RWPE2 (cell line): ENCODE results near the gene LYST.

Experiments
- ATAC-seq: fragments of 200-7000 bp; cut with Tn5 transposase; 3 replicates; pipeline ENCODE4 v1.9.1; 2021; ENCODE audit warnings: low read depth
- DNase-seq: peaks from one replicate; pipeline ENCODE4 v3.0.0-alpha.2; 2020; ENCODE audit warnings: low spot score
- H3K27ac ChIP-seq: fragments of 450-650 bp; 2 replicates; pipeline ENCODE4 v1.5.1; 2017; ENCODE audit warnings: mild to moderate bottlenecking; ENCODE audit not compliant: poor library complexity, severe bottlenecking
- H3K27me3 ChIP-seq: fragments of 250-450 bp; sonication (Bioruptor Pico); 2 replicates; pipeline ENCODE4 v1.5.1; 2021; ENCODE audit warnings: mild to moderate bottlenecking, moderate library complexity; ENCODE audit not compliant: insufficient read depth, poor library complexity, severe bottlenecking
- H3K36me3 ChIP-seq: fragments of 250-450 bp; sonication (Bioruptor Pico); 2 replicates; pipeline ENCODE4 v1.5.1; 2020; ENCODE audit warnings: low read depth, mild to moderate bottlenecking, moderate library complexity
- H3K4me1 ChIP-seq: fragments of 250-450 bp; sonication (Bioruptor Pico); 2 replicates; pipeline ENCODE4 v1.5.1; 2021; ENCODE audit warnings: mild to moderate bottlenecking, moderate library complexity; ENCODE audit not compliant: insufficient read depth, poor library complexity, severe bottlenecking
- H3K4me3 ChIP-seq: fragments of 250-450 bp; sonication (Bioruptor Pico); 2 replicates; pipeline ENCODE4 v1.5.1; 2021; ENCODE audit warnings: mild to moderate bottlenecking, moderate library complexity; ENCODE audit not compliant: severe bottlenecking
- H3K9me3 ChIP-seq: fragments of 250-450 bp; sonication (Bioruptor Pico); 2 replicates; pipeline ENCODE4 v1.5.1; 2021; ENCODE audit warnings: mild to moderate bottlenecking, moderate library complexity; ENCODE audit not compliant: severe bottlenecking
- CTCF ChIP-seq: fragments of 450-650 bp; IDR thresholded peaks from one replicate; pipeline ENCODE4 v1.5.1; 2017; ENCODE audit warnings: mild to moderate bottlenecking, moderate library complexity; ENCODE audit not compliant: poor library complexity, severe bottlenecking

LYST gene

GRCh38 chr1:235910357-235911299, 43.9 kb upstream of the LYST start:
- Histone ChIP-seq H3K9me3 (no peaks in the 10 kb centered on the region), H3K36me3 (no peaks in the 10 kb centered on the region), H3K4me1 (peaks cover 43% of the 10 kb centered on the region), H3K4me3 (no peak overlapping the region), H3K27ac (peak overlapping the region; percentile 92), H3K27me3 (no peaks in the 10 kb centered on the region)
- no peak for TF ChIP-seq CTCF
- DNase-seq (peak; percentile 89), ATAC-seq (peak; percentile 75)

- Histone ChIP-seq H3K4me1 (peaks cover 43% of the 10 kb centered on the region), H3K9me3 (no peaks in the 10 kb centered on the region), H3K27ac (peak overlapping the region; percentile 92), H3K27me3 (no peaks in the 10 kb centered on the region), H3K4me3 (no peak overlapping the region), H3K36me3 (no peaks in the 10 kb centered on the region)
- peak; percentile 15 for TF ChIP-seq CTCF
- DNase-seq (peak; percentile 73), ATAC-seq (peak; percentile 71)
These were observed 42.2 kb upstream of the LYST start for GRCh38 chr1:235908742-235909520.

DNA sequence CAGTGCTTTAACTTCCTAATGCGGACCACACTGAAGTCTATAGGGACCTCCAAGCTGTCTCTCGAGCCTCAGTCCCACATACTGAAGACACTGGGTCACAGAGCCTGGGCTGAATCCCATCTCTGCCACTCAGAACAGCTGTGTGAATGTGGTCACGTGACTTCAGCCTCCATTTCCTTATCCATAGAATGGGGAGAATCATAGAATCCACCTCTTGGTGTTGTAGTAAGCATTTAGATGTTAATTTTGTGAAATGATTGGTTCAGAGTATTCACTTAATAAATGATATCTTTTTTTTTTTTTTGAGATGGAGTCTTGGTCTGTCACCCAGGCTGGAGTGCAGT, 41.2 kb upstream of the LYST start:
- H3K36me3 ChIP-seq: no peaks in the 10 kb centered on the region
- H3K4me3 ChIP-seq: no peak overlapping the region
- H3K9me3 ChIP-seq: no peaks in the 10 kb centered on the region
- no peak for ATAC-seq
- peak overlapping the region; percentile 92 for H3K27ac ChIP-seq
- DNase-seq: no peak
- H3K4me1 ChIP-seq: peaks cover 40% of the 10 kb centered on the region
- H3K27me3 ChIP-seq: no peaks in the 10 kb centered on the region
- no peak for TF ChIP-seq CTCF

DNA sequence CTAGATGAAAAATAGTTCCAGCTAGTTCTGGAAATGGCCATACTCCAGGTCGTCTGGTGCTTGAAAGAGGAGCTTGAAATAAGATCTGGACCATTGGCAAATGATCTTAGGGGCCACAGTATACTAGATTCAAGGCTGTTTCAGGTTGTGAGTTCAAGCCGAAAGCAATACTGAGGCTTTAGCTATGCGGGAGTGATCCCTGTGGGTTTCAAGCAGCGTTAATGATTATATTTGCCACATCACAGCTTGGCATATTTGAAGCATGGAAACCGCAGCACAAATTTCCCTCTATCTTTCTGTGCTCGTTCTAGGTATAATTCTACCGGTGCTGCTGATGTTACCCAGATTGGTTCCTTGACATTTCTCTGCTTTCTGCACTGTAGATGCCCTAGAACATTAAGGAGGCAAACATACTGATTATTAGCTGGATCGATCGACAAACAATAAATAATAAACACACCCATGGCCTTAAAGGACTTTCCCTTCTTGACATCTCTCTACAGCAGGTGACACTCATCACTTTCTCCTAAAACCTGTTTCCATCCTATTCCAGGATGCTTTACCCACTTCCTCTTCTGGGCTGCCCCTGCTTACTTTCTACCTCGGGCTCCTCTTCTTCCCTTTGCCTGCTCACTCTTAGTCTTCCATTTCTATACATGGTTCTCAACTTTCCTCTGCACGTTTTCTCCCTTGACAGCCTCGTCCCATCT, 40.6 kb upstream of the LYST start:
- H3K27ac ChIP-seq: no peak overlapping the region
- no peak for ATAC-seq
- no peak for TF ChIP-seq CTCF
- DNase-seq: no peak
- H3K4me3 ChIP-seq: no peak overlapping the region
- H3K27me3 ChIP-seq: no peaks in the 10 kb centered on the region
- no peaks in the 10 kb centered on the region for H3K36me3 ChIP-seq
- no peaks in the 10 kb centered on the region for H3K9me3 ChIP-seq
- H3K4me1 ChIP-seq: peaks cover 44% of the 10 kb centered on the region
